Fibroblast of mammary gland (primary cell): ENCODE data around the gene IPP.

ENCODE experiments used
- DNase-seq: peaks from one replicate; pipeline ENCODE4 v3.0.0-alpha.2; 2010; ENCODE audit warnings: low read depth
- H3K4me3 ChIP-seq: 2 replicates; pipeline ENCODE4 v1.5.1; 2011; ENCODE audit warnings: low read depth, mild to moderate bottlenecking, low read length, moderate library complexity; ENCODE audit not compliant: control insufficient read depth
- CTCF ChIP-seq: conservative IDR thresholded peaks from 2 replicates; pipeline ENCODE4 v1.5.1; 2011; ENCODE audit warnings: low read depth, low read length, inconsistent platforms; ENCODE audit not compliant: control insufficient read depth, insufficient read depth

The IPP gene

GRCh38 chr1:45750298-45751038 is at the start of gene IPP:
Gene IPP (minus strand): TSS chr1:45750653. CDS start chr1:45746411, 4,242 bp downstream.
- peak; percentile 96 for DNase-seq
- H3K4me3 ChIP-seq: peak within 1 kb of the TSS; percentile 87
- no peak for TF ChIP-seq CTCF

- DNase-seq: no peak
- TF ChIP-seq CTCF: no peak
- no peak overlapping the region for H3K4me3 ChIP-seq
Measured at GRCh38 chr1:45796946-45797345, 46.5 kb upstream of the IPP start.

GRCh38 chr1:45796381-45796780 is 45.9 kb upstream of the IPP start:
- peak; percentile 7 for DNase-seq
- no peak for TF ChIP-seq CTCF

GRCh38 chr1:45793942-45794604 is 43.6 kb upstream of the IPP start:
- H3K4me3 ChIP-seq: no peak overlapping the region
- no peak for DNase-seq
- no peak for TF ChIP-seq CTCF

More at GRCh38 chr1:45796381-45796780, 45.9 kb upstream of the IPP start:
- H3K4me3 ChIP-seq: no peak overlapping the region

GRCh38 chr1:45792744-45793143 is 42.3 kb upstream of the IPP start:
- no peak for TF ChIP-seq CTCF
- DNase-seq: no peak
- no peak overlapping the region for H3K4me3 ChIP-seq

GRCh38 chr1:45789601-45790000 is 39.1 kb upstream of the IPP start:
- no peak overlapping the region for H3K4me3 ChIP-seq
- no peak for TF ChIP-seq CTCF
- no peak for DNase-seq
